Stimulated activated CD4-positive, alpha-beta T cell treated with anti-CD3 and anti-CD28 coated beads, Interleukin-12 subunit alpha, Interleukin-12 subunit beta, amount 100 ng/mL, for 48 hours (primary cell): ENCODE data around the gene DUSP6.

Source experiments
- DNase-seq, 3 donors: peaks; one replicate each; pipeline ENCODE4 v3.0.0-alpha.2; 2020; ENCODE audit warnings: low read depth in 2 of 3, low spot score in 1 of 3

The DUSP6 gene

DNA sequence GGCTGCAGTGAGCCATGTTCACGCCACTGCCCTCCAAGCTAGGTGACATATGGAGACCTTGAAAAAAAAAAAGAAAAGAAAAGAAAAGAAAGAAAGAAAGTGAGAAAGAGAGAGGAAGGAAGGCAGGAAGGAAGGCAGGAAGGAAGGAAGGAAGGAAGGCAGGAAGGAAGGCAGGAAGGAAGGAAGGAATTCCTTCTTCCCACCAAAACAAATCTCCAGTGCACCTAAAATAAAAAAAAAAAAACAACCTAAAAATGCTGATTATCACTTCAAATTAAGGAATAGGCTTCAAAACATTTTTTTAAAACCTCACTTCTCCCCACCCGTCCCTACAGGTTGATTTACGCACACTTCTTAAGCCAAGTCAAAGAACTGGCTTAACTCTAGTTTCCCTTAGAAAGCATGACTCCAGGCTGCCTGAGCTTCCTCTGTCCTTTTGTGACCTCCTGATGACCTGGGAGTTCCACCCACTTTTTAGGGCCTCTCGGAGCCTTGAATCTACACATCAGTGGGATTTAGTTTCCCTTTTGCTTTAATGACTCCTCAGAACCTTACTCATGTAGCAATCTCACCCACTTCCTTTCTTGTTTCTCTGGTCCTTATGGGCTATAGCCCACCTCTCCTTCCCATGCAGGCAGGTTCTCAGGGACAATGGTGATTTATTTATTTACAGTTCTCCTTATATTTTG, 18.6 kb downstream of the DUSP6 start:
- peak in 1 of 3 donors; percentile 15 for DNase-seq

GRCh38 chr12:89328151-89329030, 23.9 kb downstream of the DUSP6 start:
- no peak for DNase-seq

- no peak for DNase-seq
Measured at GRCh38 chr12:89327486-89328094, 24.7 kb downstream of the DUSP6 start.

DNA sequence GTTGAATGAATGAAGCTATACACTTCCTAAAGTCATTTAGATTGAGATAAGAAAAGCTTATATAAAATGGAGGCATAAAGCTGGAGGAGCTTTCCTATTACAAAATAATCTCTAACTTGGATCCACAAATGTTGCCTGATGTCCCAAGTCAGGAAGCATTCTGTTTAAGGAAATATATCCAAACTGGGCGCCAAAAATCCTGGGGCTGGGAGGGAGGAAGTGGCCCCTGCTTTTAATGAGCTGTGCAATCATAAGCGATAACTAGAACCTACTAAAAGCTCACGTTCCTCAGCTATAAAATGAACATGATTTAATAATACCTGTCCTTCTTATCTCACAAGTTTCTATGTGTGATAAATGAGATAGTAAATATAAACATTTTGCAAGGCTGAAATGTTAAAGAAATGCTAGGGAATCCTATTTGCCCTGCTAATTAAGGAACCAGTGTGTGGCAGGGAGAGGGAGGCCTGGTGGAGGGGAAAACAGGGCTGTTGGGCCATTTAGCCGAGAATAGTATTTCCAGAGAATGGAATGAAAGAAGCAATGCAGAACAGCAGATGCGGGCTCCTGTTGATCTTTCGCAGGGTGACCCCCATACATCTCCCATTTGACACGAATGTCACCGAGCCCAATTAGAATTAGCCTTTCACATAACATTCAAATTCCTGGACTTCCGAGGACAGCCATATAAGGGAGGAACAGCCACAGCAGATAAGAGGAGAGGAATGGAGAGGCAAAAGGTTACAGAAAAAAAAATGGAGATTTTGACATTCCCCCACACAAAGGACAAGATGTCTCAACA, 25.9 kb downstream of the DUSP6 start:
- DNase-seq, result no peak

DNA sequence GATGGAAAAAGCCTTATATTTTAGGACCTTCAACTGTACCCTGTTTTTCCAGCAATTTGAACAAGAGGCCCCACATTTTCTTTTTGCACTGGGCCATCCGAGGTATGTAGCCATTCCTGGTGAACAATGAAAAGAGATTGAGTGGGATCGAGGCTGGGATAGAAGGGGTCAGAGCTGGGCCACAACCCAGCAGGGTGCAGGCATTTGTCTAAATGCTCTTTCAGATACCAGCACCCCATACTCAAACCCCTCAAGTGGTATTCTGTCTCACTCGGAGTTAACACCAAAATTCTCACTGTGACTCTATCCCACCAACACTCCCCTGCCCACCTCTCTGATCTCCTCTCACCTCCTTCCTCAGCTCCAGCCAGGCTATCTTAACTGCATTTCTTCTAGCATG, 26.8 kb downstream of the DUSP6 start:
- no peak for DNase-seq

- no peak for DNase-seq
Measured at GRCh38 chr12:89324437-89324836, 27.9 kb downstream of the DUSP6 start.

GRCh38 chr12:89323568-89324218, 28.6 kb downstream of the DUSP6 start:
- no peak for DNase-seq

GRCh38 chr12:89320735-89321134, 31.6 kb downstream of the DUSP6 start:
- no peak for DNase-seq

- DNase-seq, result no peak
Measured at GRCh38 chr12:89319606-89320005, 32.7 kb downstream of the DUSP6 start.

DNA sequence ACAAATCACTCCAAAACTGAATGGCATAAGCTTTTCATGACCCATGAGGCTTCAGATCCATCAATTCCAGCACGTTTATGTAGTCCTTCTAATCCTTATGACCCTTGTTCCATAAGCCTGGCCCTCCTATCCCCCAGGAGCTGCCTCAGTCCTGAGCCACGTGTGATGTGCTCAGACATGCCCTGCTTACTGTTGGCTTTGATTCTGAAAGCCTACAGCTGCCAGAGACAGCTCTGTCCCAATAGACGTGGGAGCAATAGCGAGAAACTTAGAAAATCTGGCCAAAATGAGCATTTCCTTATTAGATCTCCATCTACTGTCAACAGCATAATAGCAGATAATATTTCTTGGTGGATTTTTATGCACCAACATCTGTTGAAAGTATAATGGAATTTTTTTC, 33.2 kb downstream of the DUSP6 start:
- DNase-seq, result no peak

DNA sequence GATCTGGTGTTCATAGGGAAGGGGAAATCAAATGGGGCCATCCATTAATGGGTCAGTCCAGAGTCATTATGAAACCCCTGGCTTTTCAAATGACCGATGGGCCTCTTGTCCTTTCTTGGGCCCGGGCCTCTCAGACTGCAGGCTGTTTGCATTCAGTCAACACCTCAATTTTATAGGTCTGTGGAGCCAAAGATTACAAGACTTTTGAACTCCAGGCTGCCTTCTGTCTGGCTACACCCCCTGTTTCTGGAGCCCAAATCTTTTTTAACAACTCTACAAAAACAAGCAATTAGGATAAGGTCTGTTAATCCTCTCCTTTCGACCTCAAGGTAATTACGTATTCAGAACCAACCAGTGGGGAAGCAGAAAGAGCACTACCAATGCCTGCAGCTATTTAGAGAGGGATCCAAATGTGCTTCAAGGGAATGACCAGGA, 35.6 kb downstream of the DUSP6 start:
- no peak for DNase-seq

- DNase-seq, result no peak
Measured at GRCh38 chr12:89314060-89314761, 38.1 kb downstream of the DUSP6 start.

GRCh38 chr12:89311703-89312293, 40.5 kb downstream of the DUSP6 start:
- DNase-seq, result no peak

DNA sequence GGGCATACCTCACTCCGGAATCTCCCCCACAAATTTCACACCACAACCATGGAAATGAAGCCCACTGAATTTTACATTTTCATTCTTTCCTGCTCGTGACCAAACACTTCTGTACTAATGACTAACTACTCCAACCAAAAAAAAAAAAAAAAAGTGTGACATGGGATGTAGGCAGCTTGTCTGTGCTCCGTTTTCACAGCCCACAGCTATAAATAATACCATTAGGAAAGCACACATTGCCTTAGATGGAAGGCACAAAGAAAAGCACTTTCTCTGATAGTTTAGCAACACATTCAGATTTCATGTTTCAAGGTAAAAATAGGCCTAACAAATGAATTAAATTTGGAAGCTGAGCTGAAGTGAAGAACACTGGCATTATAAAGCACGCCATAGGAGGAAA, 42.5 kb downstream of the DUSP6 start:
- DNase-seq, result no peak

DNA sequence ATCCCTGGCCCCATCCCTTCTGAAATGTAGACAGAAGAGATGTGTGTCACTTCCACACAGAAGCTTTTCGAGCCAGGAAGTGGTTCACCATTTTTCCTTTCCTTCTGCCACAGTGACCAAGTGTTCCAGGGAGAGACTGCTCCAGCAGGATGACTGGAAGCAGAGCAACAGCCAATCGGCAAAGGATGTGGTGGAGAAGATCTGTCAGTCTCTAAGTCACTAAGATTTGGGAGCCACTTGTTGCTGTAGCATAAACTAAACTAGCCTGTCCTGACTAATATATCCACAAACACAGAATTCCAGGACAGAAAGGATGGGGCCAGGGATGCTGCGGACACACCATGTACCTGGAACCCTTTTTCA, 42.9 kb downstream of the DUSP6 start:
- DNase-seq, result no peak

GRCh38 chr12:89307474-89308253, 44.6 kb downstream of the DUSP6 start:
- no peak for DNase-seq

- DNase-seq, result no peak
Measured at GRCh38 chr12:89306827-89307473, 45.4 kb downstream of the DUSP6 start.

- no peak for DNase-seq
Measured at GRCh38 chr12:89305373-89305772, 46.9 kb downstream of the DUSP6 start.

DNA sequence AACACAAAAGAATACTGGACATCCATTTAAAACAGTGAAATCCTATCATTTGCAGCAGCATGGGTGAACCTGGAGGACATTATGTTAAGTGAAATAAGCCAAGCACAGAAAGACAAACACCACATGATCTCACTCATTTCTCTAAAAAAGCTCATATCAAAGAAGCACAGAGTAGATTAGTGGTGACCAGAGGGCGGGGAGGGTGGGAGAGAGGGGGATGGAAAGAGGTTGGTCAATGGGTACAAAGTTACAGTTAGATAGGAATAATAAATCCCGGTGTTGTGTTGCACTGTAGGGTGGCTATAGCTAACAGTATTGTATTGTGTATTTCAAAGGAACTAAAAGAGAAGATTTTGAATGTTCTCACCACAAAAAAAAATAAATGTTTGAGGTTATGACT, 52.4 kb downstream of the DUSP6 start:
- DNase-seq, result no peak
